Esophagus squamous epithelium (tissue), 5 donors: Measurements from ENCODE around the gene DAPK2. TPM values are rescaled to one million over a fixed set of nuclear protein-coding genes. Genes with fewer than 3 reads are reported as not detected.

ENCODE experiments used
- DNase-seq: peaks from one replicate; lab custom pipeline; 2025; lab: John Stamatoyannopoulos, UW
- H3K27ac ChIP-seq, 4 donors: fragments of 200-600 bp; sonication (generic); one replicate each; pipeline ENCODE4 v1.5.1; 2016 to 2019; ENCODE audit warnings: mild to moderate bottlenecking in 1 of 4
- H3K27me3 ChIP-seq, 4 donors: fragments of 200-600 bp; sonication (generic); 1 replicate in 3 of 4; 2 replicates in 1 of 4; pipeline versions ENCODE4 v1.5.1 to v1.6.0; 2017 to 2021; ENCODE audit warnings: antibody characterized with exemption in 1 of 4
- H3K36me3 ChIP-seq, 3 donors: fragments of 200-600 bp; sonication (generic); one replicate each; pipeline ENCODE4 v1.5.1; 2016 to 2019
- H3K4me1 ChIP-seq, 3 donors: fragments of 200-600 bp; sonication (generic); one replicate each; pipeline ENCODE4 v1.5.1; 2017 to 2019
- H3K4me3 ChIP-seq, 4 donors: fragments of 200-600 bp; sonication (generic); 1 replicate in 3 of 4; 2 replicates in 1 of 4; pipeline ENCODE4 v1.5.1; 2016 to 2019; ENCODE audit warnings: mild to moderate bottlenecking in 2 of 4, moderate library complexity in 1 of 4
- H3K9me3 ChIP-seq, 3 donors: fragments of 200-600 bp; sonication (generic); one replicate each; pipeline ENCODE4 v1.5.1; 2016 to 2019
- POLR2A ChIP-seq, 4 donors: fragments of 450-650 bp; IDR thresholded peaks; one replicate each; pipeline ENCODE4 v1.6.1; 2017; ENCODE audit warnings: antibody characterized with exemption in 4 of 4, mild to moderate bottlenecking in 4 of 4, moderate library complexity in 3 of 4
- WGBS, 2 donors: methylation state at CpG; one replicate each; pipeline ENCODE4 v1.1.5; 2018; 5-methylcytosine and 5-hydroxymethylcytosine counted together
- intact Hi-C: fragments of 100-400 bp; cut with DNase I; formaldehyde crosslinking; loops from one replicate; pipeline ENCODE4 v1.15.0; 2022
- total RNA-seq, 4 donors: library from RNA; depleted of rRNA; stranded (reverse); fragments of >200 nt; gene quantifications; one replicate each; pipeline ENCODE4 v1.1.0, GENCODE V29; 2016
- TF ChIP-seq, protein P1 (sequence below), 6 experiments: fragments of 450-650 bp in 4 of 6; fragments of 200-600 bp in 2 of 6; sonication (generic) in 2 of 6; IDR thresholded peaks; one replicate each; pipeline ENCODE4 v1.5.1; 2016 to 2019; ENCODE audit warnings: antibody characterized with exemption in 6 of 6, mild to moderate bottlenecking in 4 of 6, moderate library complexity in 4 of 6
- donor health status: DM: yes; HTN: yes; CAD: no.

DAPK2 gene
- total RNA-seq, 4 donors from 2014 or later = 1.9 to 12.9 (median 9.8) TPM

- TF ChIP-seq POLR2A (IDR thresholded peaks at IDR 0.05) = no peak
- TF ChIP-seq, protein P1, sequence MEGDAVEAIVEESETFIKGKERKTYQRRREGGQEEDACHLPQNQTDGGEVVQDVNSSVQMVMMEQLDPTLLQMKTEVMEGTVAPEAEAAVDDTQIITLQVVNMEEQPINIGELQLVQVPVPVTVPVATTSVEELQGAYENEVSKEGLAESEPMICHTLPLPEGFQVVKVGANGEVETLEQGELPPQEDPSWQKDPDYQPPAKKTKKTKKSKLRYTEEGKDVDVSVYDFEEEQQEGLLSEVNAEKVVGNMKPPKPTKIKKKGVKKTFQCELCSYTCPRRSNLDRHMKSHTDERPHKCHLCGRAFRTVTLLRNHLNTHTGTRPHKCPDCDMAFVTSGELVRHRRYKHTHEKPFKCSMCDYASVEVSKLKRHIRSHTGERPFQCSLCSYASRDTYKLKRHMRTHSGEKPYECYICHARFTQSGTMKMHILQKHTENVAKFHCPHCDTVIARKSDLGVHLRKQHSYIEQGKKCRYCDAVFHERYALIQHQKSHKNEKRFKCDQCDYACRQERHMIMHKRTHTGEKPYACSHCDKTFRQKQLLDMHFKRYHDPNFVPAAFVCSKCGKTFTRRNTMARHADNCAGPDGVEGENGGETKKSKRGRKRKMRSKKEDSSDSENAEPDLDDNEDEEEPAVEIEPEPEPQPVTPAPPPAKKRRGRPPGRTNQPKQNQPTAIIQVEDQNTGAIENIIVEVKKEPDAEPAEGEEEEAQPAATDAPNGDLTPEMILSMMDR (IDR thresholded peaks at IDR 0.05) = no peak
- intact Hi-C loops = no loop called here
- H3K27me3 ChIP-seq = no peaks in the 10 kb centered on the region
- no peak overlapping the region for H3K4me3 ChIP-seq
- DNase-seq = no peak
- 88 to 92% methylated on average over 3 to 4 of the region's 4 CpGs for WGBS, 2 donors
- H3K9me3 ChIP-seq = no peaks in the 10 kb centered on the region
- H3K36me3 ChIP-seq = peaks cover 0 to 15% (median 0%) of the 10 kb centered on the region in 3 donors
- H3K27ac ChIP-seq = no peak overlapping the region
- H3K4me1 ChIP-seq = no peaks in the 10 kb centered on the region
These were observed 7.2 kb downstream of the DAPK2 start for GRCh38 chr15:64038878-64039610.

- H3K36me3 ChIP-seq = peaks cover 0 to 15% (median 0%) of the 10 kb centered on the region in 3 donors
- no peaks in the 10 kb centered on the region for H3K27me3 ChIP-seq
- 31 to 45% methylated on average over 2 of the region's 2 CpGs for whole genome bisulfite sequencing, 2 donors
- no peaks in the 10 kb centered on the region for H3K4me1 ChIP-seq
- no peaks in the 10 kb centered on the region for H3K9me3 ChIP-seq
- H3K4me3 ChIP-seq = no peak overlapping the region
- no peak overlapping the region for H3K27ac ChIP-seq
- TF ChIP-seq, protein P1 (IDR thresholded peaks at IDR 0.05) = no peak
- TF ChIP-seq POLR2A (IDR thresholded peaks at IDR 0.05) = no peak
- DNase-seq = no peak
- intact Hi-C loops = no loop called here
These were observed 8.3 kb downstream of the DAPK2 start for GRCh38 chr15:64037966-64038365.

GRCh38 chr15:64037116-64037515 is 9.2 kb downstream of the DAPK2 start:
- intact Hi-C loops = no loop called here
- no peaks in the 10 kb centered on the region for H3K27me3 ChIP-seq
- no peak for DNase-seq
- no peak overlapping the region for H3K27ac ChIP-seq
- H3K9me3 ChIP-seq = no peaks in the 10 kb centered on the region
- no peak overlapping the region for H3K4me3 ChIP-seq
- 76 to 94% methylated on average over 3 of the region's 3 CpGs for WGBS, 2 donors
- peaks cover 0 to 15% (median 0%) of the 10 kb centered on the region in 3 donors for H3K36me3 ChIP-seq
- no peaks in the 10 kb centered on the region for H3K4me1 ChIP-seq
- TF ChIP-seq, protein P1 (IDR thresholded peaks at IDR 0.05) = no peak
- TF ChIP-seq POLR2A (IDR thresholded peaks at IDR 0.05) = no peak

DNA sequence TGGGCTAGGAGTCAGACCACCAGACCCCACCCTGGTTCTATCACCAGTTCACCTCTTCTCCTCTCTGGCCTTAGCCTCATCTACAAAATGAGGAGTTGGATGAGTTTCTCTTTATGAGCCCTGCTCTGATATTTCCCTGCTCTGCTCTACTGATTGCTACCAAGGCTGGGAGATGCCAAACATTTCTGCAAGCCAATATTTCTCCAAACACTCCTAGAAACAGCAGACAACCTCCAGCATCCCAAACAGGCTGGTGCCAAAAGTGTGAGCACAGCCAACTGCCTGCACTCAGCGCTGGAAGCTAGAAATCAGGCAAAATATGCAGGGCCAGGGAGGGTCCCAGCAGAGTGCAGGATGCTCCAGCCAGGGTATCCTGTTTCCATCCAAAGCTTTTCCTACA is 10.8 kb downstream of the DAPK2 start:
- WGBS, 2 donors = 80 to 83% methylated on average over 1 of the region's 1 CpG
- DNase-seq = no peak

DNA sequence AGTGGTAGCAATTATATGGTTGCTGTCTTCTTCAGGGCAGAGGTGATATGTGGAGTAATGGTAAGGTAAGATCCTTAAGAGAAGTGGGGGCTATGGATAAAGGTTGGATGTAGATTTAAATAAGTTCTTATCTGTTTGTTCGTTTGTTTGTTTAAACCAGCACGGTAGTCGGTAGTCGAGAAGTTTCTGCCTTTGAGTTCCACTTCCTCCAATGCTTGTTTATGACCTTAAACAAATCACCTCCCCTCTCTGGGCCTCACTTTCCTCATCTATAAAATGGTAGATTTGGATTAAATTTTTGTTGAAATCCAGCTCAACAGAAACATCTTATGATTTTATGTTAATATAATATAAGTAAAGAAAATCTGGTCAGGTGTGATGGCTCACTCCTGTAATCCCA is 11.8 kb downstream of the DAPK2 start:
- DNase-seq = no peak
- TF ChIP-seq, protein P1 (IDR thresholded peaks at IDR 0.05) = no peak
- no peak for TF ChIP-seq POLR2A (IDR thresholded peaks at IDR 0.05)
- no peak overlapping the region for H3K27ac ChIP-seq
- 46 to 52% methylated on average over 4 of the region's 4 CpGs for WGBS, 2 donors
- no peaks in the 10 kb centered on the region for H3K4me1 ChIP-seq
- H3K36me3 ChIP-seq = peaks cover 0 to 15% (median 0%) of the 10 kb centered on the region in 3 donors
- H3K4me3 ChIP-seq = no peak overlapping the region
- intact Hi-C loops = no loop called here
- H3K27me3 ChIP-seq = no peaks in the 10 kb centered on the region
- no peaks in the 10 kb centered on the region for H3K9me3 ChIP-seq

More for the DNA sequence above, 10.8 kb downstream of the DAPK2 start:
- Histone ChIP-seq H3K4me1 (no peaks in the 10 kb centered on the region), H3K27ac (no peak overlapping the region), H3K4me3 (no peak overlapping the region), H3K36me3 (peaks cover 0 to 15% (median 0%) of the 10 kb centered on the region in 3 donors), H3K27me3 (no peaks in the 10 kb centered on the region), H3K9me3 (no peaks in the 10 kb centered on the region)
- intact Hi-C loops = no loop called here
- no peak for TF ChIP-seq POLR2A (IDR thresholded peaks at IDR 0.05)
- TF ChIP-seq, protein P1 (IDR thresholded peaks at IDR 0.05) = no peak
